GM19324 (cell line): ENCODE results near the gene BRMS1.
A peak's percentile ranks its signal among the peaks of the same experiment; 100 is the strongest.

Source experiments
- ATAC-seq: cut with Tn5 transposase; IDR thresholded peaks from one replicate; pipeline ENCODE4 v1.9.1; 2021; ENCODE audit warnings: mild to moderate bottlenecking, moderate library complexity; ENCODE audit not compliant: unreplicated experiment, low FRiP score

The BRMS1 gene

GRCh38 chr11:66288671-66289547, 56.0 kb downstream of the BRMS1 start, which contains the start of gene YIF1A:
YIF1A (minus strand) TSS chr11:66289143; CDS start chr11:66288985, 158 bp downstream.
- ATAC-seq = peak; percentile 91

- ATAC-seq = no peak
Measured at GRCh38 chr11:66287889-66288670, 56.8 kb downstream of the BRMS1 start.
